Raji (cell line): ENCODE results near the gene DDR2.

Experiments used
- POLR2A ChIP-seq: IDR thresholded peaks from 2 replicates; pipeline ENCODE4 v1.6.1; 2011; ENCODE audit warnings: low read depth, low read length, control low read depth; ENCODE audit not compliant: insufficient read depth

Gene DDR2

DNA sequence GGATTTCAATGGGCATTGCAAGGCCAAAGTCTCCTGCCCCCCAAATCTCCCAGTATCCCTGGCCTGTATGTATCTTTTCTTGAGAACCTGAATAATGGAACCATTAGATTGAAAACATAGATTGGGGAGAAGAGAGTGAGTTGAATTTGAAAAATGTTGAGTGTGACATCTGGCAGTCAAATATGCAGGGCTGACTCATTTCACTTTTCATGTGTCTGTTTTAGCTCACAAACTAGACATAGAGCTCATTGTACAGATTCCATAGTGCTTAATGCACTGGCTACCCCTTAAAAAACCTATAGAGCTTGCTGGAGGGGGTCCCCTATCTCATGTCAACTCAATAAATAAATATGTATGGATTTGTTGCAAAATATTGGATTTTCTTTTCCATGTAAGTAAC is 30.8 kb downstream of the DDR2 start:
- no peak for TF ChIP-seq POLR2A

DNA sequence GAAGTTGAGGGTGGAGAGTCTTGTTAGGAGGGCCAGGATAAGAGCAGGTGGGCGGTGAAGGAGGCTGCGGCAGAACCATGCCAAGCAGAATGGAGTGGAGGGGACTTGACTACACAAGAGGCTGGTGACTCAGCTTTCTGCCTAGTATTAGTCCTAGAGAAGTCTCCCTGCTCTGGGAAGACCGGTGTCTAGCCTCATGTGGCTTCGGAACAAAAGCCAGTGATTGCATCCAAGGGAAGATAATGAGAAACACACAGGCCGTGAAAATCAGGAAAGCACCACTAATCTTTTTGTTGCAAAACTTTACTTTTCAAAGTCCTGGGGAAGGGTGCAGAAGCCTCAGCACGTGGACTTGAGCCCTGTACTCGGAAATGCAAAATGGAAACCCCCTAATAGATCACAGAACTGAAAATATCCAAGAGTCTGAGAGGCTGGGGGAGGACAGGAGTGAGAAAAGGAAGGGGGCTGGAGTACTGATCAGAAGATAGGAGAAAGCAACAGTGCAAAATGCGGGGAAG is 31.4 kb downstream of the DDR2 start:
- no peak for TF ChIP-seq POLR2A

DNA sequence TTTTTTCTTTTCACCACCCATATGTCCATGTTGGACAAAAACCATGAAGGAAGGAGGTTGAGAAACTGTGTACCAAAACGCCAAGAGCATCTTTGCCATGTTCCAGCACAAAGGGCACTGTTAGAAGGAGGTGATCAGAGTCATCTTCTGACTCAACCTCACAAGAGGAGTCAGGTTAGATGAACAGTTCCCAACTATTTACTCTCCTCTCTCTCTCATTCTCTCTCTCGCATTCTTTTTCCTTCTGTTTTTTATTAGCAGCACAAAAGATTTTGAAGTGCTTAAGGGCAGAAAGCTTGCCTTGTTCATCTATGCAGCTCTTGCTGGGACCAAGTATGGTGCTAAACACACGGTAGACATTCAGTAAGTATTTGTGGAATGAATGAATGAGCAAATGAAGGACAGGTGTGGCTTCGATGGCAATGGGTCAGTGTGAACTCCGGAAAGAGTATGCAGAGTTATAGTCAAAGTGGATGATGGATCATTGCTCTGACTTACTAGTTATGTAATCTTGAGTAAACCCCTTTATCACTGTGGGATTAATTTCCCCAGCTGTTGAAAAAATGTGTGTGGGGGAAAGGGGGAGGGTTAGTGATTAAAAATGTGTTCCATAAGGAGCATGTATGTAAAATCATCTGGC is 33.9 kb downstream of the DDR2 start:
- no peak for TF ChIP-seq POLR2A

DNA sequence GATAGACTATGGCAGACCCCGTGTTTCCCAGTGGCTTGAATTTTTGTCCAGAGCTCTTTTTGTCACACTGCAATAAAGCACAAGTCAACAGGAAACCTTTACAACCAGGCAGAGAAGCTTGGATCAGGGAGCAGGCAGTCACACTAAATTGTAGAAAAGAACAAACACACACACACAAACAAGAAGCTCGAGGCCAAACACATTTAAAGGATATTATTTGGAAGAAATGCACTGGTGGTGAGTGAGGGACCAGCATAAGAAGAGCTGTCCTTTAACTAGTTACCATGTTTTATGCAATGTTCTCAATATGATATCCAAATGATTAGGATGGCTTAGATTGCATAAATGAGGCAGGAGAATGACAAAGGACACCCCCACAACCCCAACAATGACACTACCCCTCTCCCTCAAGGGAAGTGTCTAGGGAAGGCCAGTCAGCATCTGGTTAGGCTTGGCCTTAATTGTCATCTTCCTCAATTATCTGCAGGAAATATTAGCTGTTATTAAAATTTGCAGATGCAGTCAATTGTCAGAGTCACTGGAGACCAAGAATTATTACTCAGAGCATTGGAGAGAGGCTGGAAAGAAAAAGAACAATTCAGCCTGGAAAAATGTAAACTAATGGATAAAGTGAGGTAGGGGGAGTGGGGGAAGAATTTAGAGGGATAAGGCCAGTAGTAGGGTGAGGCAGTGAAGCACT is 35.3 kb downstream of the DDR2 start:
- no peak for TF ChIP-seq POLR2A

DNA sequence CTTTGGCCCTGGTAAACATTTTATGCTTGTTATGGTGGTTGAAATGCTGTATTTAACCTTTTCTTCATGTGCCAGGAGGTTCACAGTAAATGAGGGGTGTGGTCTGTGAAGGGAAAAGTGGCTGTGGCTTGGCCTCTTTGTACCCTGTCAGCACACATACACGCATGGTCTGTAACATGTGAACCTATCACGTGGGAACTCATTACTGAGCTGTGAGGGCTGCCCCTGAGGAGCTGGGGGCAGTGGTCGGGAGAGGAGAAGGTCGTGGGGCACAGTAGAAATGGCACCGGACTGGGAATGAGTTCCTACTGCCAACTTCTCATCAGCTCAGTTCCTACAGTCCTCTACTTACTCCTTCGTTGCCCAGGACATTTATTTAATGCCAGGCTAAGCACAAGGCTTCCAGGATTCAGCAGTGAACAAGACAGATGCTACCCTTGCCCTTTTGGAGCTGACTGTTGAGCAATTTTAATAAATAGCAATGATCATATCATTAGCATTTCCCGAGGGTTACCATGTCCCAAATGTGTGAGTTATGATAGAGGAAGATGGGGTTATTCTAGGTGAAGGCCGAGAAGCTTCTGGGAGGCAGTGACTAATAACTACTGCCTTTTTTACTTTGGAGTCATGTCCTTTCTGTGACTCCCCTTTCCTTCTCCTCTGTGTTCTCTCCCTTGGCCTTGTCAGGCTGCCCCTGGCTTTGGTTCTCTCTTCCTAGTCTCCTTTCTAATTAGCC is 38.8 kb downstream of the DDR2 start:
- no peak for TF ChIP-seq POLR2A

DNA sequence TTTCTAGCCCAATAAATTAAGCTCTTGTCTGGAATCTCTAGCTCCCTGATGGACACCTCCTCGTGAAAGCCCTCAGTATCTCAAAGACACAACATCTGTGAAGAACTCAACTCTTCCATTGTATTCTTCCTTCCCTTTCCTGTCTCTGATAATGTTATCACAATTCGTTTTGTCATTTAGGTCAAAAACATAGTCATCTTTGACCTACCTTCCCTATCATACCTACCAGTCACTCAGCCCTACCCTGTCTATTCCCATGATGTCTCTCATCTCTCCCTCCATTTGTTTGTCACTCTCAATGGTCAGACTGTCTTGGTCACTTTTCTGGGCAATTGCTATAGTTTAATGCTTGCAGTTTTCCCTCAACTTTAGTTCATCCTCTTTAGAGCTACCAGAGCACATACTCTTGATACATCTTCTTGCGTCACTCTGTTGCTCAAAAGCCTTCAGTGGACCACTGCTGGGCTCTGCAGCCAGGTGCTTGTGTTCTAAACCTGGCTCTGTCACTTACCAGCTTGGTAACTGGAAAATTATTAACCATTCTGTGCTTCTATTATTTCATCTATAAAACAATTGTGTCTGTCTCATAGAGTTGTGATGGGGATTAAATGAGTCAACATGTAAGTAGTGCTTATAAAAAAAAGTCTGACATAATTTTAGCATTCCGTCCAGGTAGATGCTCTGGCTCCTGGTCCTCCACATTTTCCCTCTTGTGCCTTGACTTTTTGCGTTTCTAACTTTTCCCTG is 39.6 kb downstream of the DDR2 start:
- no peak for TF ChIP-seq POLR2A

DNA sequence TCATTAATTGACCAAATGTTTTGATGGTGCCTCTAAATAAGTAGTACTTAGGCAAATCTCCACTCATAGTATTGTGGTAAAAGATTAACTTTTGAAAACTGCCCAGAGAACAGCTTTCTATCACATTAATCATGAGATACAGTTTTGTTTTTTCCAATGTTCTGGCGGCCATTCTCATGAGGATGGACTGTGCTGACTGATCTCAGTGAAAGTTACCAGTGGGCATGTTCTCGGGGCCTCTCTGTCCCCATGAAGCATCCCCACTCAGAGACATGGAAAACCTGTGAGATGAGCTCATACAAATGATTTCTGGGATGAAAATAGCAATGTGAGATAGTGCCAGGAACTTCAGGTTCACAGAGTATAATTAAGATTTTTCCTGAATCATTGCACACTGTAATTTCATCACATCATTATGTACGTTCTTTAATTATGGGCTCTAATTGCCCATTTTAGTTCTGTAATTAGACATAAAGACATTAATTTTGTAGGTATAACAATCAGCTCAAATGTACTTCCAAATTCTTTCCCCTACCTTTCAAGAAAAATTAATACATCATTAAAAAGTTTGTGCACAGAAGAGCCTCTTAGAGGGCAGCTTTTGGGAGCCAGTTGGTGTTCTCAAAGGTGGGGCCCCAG is 40.5 kb downstream of the DDR2 start:
- TF ChIP-seq POLR2A = no peak

DNA sequence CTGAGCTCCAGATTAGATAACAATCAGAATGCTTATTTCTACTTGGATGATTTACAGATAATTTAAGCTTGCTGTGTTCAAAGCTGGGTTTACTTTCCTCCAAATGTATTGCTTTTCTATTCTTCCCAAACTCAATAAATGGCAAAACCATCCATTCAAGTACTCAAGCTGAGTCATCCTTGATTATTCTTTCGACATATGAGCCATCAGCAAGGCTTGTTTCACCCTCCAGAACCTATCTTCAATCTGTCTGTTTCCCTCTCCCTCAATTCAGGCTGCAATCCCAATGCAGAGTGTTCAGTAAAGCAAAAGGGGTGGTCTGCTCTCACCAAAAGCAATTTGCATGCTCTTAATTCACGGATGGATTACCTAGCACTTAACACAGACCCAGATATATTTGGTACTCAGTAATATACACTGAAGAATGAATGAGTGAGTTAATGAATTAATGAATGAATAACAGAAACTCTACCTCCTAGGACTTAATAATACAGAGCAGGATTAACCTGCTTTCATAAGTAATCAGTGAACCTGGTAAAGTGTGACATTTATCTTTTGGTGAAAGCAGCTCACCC is 41.9 kb downstream of the DDR2 start:
- no peak for TF ChIP-seq POLR2A

DNA sequence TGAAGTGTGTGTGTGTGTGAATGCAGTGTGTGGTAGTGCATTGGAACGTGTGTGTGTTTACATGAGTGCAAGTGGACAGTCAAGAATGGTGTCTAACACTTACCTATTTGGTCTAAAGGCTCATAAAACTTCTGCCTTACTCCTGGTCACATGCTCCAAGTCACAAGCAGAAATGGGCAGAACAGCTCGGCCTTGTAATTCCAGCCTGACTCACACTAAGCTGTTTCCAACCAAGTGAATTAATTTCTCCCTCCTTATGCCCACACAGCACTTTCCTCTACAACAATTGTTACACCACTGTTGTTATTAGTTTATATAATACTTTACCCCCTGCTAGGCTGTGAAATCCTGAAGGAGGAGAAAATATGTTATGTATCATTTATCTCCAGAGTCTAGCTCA is 43.8 kb downstream of the DDR2 start:
- TF ChIP-seq POLR2A = no peak

DNA sequence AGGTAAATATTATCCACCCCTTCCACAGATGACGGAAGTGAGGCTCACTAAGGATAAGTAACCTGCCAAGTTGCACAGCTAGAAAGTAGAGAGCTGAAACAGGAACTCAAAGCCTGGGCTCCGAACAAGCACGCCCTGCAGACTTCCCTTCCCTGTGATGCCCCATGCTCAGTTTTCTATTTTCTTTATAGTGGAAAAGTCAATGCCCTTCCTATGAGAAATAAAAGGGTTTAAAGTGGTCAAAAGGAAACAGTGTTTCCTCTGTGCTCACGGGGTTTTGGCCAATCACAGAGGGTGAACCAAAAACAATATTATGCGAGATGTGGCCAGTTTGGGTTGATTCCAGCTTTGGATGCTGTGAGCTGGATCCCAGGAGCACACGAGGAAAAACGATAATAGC is 44.5 kb downstream of the DDR2 start:
- TF ChIP-seq POLR2A = no peak

DNA sequence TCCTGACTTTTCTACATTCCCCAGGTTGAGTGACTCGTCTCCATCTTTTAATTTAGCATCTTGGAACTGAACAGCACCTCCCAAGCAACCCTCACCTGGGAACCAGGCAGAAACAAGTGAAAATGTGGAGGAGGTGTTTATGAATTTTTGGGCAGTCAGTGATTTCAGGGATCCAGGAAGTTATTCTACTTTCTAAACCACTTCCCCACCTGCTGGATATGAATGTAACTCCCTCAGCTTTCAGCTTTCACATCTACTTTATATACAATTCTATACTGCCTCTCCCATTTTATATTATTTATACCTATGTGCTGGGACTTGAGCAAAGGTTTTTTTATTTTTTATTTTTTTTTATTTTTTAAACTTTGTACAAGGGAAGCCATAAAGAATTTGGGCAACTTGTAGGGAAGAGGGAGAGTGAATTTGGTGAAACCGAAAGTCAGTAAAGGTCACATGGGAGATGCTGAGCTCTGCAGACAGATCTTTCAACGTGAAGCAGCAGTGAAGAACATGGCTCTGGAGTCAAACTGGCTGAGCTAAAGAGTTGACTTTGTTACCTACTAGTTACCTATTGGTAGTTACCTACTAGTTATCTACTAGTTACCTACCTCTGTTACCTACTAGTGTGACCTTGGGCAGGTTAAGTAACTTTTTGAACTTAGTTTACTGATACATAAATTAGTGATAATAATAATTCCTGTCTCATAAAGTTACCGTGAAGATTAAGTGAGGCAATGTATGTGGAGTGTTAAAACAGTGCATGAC is 45.5 kb downstream of the DDR2 start:
- TF ChIP-seq POLR2A = no peak

DNA sequence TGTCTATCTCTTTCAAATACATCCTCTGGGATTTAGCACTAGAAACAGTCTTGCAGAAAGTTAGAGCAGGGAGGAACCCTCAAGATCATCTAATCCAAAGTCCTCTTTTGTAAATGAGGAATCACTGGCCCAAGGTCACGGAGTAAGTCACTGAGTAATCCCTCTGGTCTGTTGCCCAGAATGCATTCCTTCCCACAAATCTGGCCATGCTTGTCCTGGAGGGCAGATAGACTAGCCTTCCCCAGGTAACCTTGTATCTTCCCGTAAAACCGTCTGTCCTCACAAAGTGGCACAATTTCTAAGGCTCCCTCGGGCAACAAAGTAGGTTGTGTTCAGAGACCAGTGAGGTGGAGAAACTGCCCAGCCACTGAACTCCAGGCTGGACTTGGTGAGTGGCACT is 46.2 kb downstream of the DDR2 start:
- TF ChIP-seq POLR2A = no peak

DNA sequence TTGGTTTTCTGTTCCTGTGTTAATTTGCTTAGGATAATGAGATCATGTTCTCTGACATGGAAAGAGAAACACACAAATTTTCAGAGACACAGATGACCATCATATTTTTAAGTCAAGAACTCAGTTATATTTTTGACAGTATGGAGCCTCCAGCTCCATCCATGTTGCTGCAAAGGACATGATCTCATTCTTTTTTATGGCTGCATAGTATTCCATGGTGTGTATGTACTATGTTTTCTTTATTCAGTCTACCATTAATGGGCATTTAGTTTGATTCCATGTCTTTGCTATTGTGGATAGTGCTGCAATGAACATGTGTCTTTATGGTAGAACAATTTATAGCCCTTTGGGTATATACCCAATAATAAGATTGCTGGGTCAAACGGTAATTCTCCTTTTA is 47.0 kb downstream of the DDR2 start:
- TF ChIP-seq POLR2A = no peak
